Measurements from ENCODE around the gene RXRA. TPM values are rescaled to one million over a fixed set of nuclear protein-coding genes. Genes with fewer than 3 reads are reported as not detected.

Gene RXRA
- total RNA-seq, 1 donor from 2014 or later: 49.4 TPM

DNA sequence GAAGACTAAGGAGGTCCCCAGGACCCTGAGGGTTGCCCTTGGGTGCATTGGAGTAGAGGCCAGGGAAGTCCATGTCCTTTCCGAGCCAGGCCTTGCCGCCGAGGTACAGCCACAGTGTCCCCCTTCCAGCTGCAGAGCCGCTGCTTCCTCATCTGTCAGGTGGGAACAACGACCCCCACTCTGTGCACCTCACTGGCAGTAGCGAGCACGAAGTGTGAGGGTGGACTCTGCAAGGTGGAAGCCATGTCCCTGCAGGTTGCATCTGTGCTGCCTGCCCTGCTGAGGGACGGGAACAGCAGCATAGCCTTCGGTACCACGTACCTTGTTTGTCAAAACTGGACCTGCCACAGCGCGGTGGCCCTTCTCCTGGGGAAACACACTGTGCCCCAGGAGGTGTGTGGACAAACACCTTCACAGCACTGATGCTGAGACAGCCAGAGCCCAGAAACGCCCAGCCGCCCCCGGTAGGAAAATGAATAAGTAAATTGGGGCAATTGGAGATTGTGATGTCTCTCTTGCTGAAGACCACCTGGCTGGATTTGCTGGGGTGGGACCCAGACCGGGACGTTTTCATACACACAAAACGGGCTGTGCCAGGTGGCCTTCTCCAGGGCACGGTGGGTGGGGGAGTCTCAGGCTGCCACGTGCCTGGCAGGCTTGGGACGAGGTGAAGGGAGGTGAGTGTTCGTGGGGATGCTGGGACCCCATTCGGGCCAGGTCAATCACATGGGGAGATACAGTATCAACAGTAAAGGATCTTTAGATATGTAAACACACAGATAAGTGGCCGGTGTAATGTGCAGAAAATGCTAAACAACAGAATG, 157.3 kb downstream of the RXRA start:
- no peak for DNase-seq (ENCODE audit: extremely low spot score in 2 of 2)
- H3K27ac ChIP-seq: no peak overlapping the region
- intact Hi-C loops (cut with DNase I): no loop called here
- no peaks in the 10 kb centered on the region for H3K27me3 ChIP-seq
- H3K36me3 ChIP-seq: no peaks in the 10 kb centered on the region
- H3K4me1 ChIP-seq: no peaks in the 10 kb centered on the region
- no peak overlapping the region for H3K4me3 ChIP-seq
- TF ChIP-seq POLR2A (IDR thresholded peaks at IDR 0.05): no peak
- TF ChIP-seq POLR2AphosphoS5 (IDR thresholded peaks at IDR 0.05; ENCODE audit: insufficient read depth in 1 of 2, low read depth in 1 of 2): no peak
- TF ChIP-seq, protein P1, sequence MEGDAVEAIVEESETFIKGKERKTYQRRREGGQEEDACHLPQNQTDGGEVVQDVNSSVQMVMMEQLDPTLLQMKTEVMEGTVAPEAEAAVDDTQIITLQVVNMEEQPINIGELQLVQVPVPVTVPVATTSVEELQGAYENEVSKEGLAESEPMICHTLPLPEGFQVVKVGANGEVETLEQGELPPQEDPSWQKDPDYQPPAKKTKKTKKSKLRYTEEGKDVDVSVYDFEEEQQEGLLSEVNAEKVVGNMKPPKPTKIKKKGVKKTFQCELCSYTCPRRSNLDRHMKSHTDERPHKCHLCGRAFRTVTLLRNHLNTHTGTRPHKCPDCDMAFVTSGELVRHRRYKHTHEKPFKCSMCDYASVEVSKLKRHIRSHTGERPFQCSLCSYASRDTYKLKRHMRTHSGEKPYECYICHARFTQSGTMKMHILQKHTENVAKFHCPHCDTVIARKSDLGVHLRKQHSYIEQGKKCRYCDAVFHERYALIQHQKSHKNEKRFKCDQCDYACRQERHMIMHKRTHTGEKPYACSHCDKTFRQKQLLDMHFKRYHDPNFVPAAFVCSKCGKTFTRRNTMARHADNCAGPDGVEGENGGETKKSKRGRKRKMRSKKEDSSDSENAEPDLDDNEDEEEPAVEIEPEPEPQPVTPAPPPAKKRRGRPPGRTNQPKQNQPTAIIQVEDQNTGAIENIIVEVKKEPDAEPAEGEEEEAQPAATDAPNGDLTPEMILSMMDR (IDR thresholded peaks at IDR 0.05): no peak
- no peaks in the 10 kb centered on the region for H3K9me3 ChIP-seq

DNA sequence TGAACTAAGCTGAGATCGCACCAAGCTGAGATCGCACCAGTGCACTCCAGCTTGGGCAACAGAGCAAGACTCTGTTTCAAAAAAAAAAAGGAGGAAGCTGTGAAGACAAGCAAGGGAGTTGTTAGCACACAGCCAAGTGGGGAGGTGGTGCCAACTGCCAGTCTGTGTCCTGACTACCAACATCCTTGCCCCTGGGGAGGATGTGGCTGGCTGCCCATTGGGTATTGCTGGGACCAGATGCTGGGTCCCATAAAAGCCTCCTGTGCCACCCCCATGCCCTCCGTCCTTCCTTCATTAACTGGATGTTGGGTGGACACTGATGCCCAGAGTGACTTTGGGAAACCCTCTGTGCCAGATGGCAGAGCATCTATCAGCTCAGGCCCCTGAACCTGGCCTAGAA, 158.2 kb downstream of the RXRA start:
- H3K9me3 ChIP-seq: no peaks in the 10 kb centered on the region
- no peak overlapping the region for H3K27ac ChIP-seq
- H3K4me3 ChIP-seq: no peak overlapping the region
- no peaks in the 10 kb centered on the region for H3K4me1 ChIP-seq
- intact Hi-C loops (cut with DNase I): no loop called here
- DNase-seq (ENCODE audit: extremely low spot score in 2 of 2): no peak
- no peaks in the 10 kb centered on the region for H3K36me3 ChIP-seq
- H3K27me3 ChIP-seq: no peaks in the 10 kb centered on the region
- no peak for TF ChIP-seq POLR2A (IDR thresholded peaks at IDR 0.05)
- TF ChIP-seq POLR2AphosphoS5 (IDR thresholded peaks at IDR 0.05; ENCODE audit: insufficient read depth in 1 of 2, low read depth in 1 of 2): no peak

DNA sequence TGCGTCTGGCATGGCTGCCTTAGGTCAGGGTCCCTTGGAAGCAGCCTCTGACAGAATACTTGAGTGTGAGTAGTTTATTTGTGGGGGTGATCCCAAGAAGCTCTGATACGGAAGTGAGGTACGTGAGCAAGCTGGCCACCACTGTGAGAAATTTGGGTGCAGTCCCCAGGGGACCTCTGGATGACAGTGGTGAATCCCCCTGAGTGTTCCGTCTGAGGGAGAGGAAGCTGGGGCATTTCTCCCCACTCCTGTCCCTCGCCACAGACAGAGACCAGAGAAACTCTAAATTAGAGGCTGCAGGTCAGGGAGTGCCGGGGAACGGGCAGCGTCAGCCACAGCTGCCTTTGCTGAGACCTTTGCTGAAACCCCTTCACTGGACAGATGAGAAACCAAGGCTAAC, 159.4 kb downstream of the RXRA start:
- TF ChIP-seq POLR2AphosphoS5 (IDR thresholded peaks at IDR 0.05; ENCODE audit: insufficient read depth in 1 of 2, low read depth in 1 of 2): no peak
- no peak for DNase-seq (ENCODE audit: extremely low spot score in 2 of 2)
- no peak overlapping the region for H3K4me3 ChIP-seq
- no peaks in the 10 kb centered on the region for H3K4me1 ChIP-seq
- H3K27ac ChIP-seq: no peak overlapping the region
- H3K9me3 ChIP-seq: no peaks in the 10 kb centered on the region
- intact Hi-C loops (cut with DNase I): no loop called here
- no peaks in the 10 kb centered on the region for H3K27me3 ChIP-seq
- H3K36me3 ChIP-seq: no peaks in the 10 kb centered on the region

DNA sequence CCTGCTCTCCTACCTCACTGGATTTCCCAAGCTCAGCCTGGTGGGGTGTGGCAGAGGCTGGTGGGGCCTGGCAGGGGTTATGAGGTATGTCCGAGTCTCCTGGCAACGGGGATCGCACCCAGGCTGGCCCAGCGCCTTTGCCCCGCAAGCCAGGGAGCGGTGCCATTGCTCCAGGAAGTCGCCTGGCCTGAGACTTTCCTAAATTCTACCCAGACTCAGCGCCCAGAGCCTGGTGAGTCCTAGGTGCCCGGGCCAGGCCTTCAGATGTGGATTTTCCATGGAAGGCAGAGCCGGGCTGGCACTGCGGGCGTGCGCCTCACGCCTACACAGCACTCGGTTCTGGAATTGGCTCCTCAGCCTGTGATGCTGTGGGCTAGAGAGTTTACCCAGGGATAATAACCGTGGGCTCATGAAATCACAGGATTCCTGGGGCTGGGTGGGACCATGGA, 159.9 kb downstream of the RXRA start:
- Histone ChIP-seq H3K9me3 (no peaks in the 10 kb centered on the region), H3K36me3 (no peaks in the 10 kb centered on the region), H3K27ac (no peak overlapping the region), H3K4me1 (peaks cover 2% of the 10 kb centered on the region), H3K27me3 (no peaks in the 10 kb centered on the region), H3K4me3 (no peak overlapping the region)
- intact Hi-C loops (cut with DNase I): no loop called here
- no peak for DNase-seq (ENCODE audit: extremely low spot score in 2 of 2)
- TF ChIP-seq, protein P1 (IDR thresholded peaks at IDR 0.05): no peak
- no peak for TF ChIP-seq POLR2AphosphoS5 (IDR thresholded peaks at IDR 0.05; ENCODE audit: insufficient read depth in 1 of 2, low read depth in 1 of 2)
- TF ChIP-seq POLR2A (IDR thresholded peaks at IDR 0.05): no peak

DNA sequence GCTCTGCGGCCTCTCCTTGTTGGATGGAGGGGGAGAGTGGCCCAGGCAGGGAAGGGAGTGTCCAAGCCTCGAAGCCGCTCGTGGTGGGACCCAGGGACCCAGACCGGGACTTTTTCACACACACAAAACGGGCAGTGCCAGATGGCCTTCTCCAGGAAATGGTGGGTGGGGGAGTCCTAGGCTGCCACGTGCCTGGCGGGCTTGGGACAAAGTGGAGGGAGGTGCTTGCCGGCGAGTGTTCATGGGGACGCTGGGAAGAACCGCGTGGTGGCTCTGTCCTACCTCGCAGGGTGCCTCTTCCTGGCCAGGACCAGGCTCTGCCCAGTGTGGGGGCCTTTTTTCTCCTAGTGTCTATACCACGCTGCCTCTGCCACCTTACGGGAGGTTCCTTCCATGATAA, 160.3 kb downstream of the RXRA start:
- TF ChIP-seq POLR2AphosphoS5 (IDR thresholded peaks at IDR 0.05; ENCODE audit: insufficient read depth in 1 of 2, low read depth in 1 of 2): no peak
- TF ChIP-seq, protein P1 (IDR thresholded peaks at IDR 0.05): no peak
- TF ChIP-seq POLR2A (IDR thresholded peaks at IDR 0.05): no peak
- Histone ChIP-seq H3K27me3 (no peaks in the 10 kb centered on the region), H3K4me1 (peaks cover 6% of the 10 kb centered on the region), H3K36me3 (no peaks in the 10 kb centered on the region), H3K4me3 (no peak overlapping the region), H3K9me3 (no peaks in the 10 kb centered on the region), H3K27ac (no peak overlapping the region)
- intact Hi-C loops (cut with DNase I): no loop called here
- no peak for DNase-seq (ENCODE audit: extremely low spot score in 2 of 2)

Small RNAs within 50 kb of the gene (microRNA-seq; reads per million reads assigned to microRNA genes)
- gene MIR4669 (ENCODE audit: borderline number of aligned reads, borderline replicate concordance): not detected

Small RNAs within 50 kb of the gene (small RNA-seq; reads per million reads assigned to genes)
- not detected for gene MIR4669

Other genes starting within 250 kb of the RXRA start
- gene WDR5, start 190.4 kb upstream of the RXRA start, total RNA-seq: 16.7 TPM
- not detected for gene RNU6ATAC, start 161.9 kb upstream of the RXRA start, total RNA-seq

Measured in vagina (tissue), 2 donors.